Gastrocnemius medialis (tissue), 4 donors: ENCODE data around the gene GNB5.

Experiments used
- CTCF ChIP-seq, 5 experiments: fragments of 450-650 bp in 3 of 5; fragments of 200-600 bp in 2 of 5; sonication (generic) in 2 of 5; IDR thresholded peaks in 4 of 5; conservative IDR thresholded peaks in 1 of 5; 1 replicate in 4 of 5; 2 replicates in 1 of 5; pipeline ENCODE4 v1.5.1; 2016 to 2019; ENCODE audit warnings: antibody characterized with exemption in 5 of 5, mild to moderate bottlenecking in 3 of 5, moderate library complexity in 3 of 5
- POLR2A ChIP-seq, 2 donors: fragments of 450-650 bp; IDR thresholded peaks; one replicate each; pipeline ENCODE4 v1.6.1; 2017; ENCODE audit warnings: antibody characterized with exemption in 2 of 2, mild to moderate bottlenecking in 2 of 2, moderate library complexity in 2 of 2

- no peak for TF ChIP-seq CTCF (IDR thresholded peaks at IDR 0.05 in 4 of 5, conservative IDR thresholded peaks at IDR 0.05 in 1 of 5)
- TF ChIP-seq POLR2A (IDR thresholded peaks at IDR 0.05), result no peak
Observed at GRCh38 chr15:52200831-52201365, 9.7 kb upstream of the GNB5 start.
